Activated CD8-positive, alpha-beta T cell treated with anti-CD3 and anti-CD28 coated beads for 36 hours (primary cell): ENCODE measurements around the gene TMEM38B. TPM values are rescaled to one million over a fixed set of nuclear protein-coding genes. Genes with fewer than 3 reads are reported as not detected.

ENCODE experiments used
- ATAC-seq: fragments of 200-7000 bp; cut with Tn5 transposase; one replicate; pipeline ENCODE4 v1.10.0; 2021; ENCODE audit warnings: mild to moderate bottlenecking, moderate library complexity
- CTCF ChIA-PET: fragments of 350-600 bp; sonication (Branson Sonifier 250); formaldehyde crosslinking; loops from one replicate; lab custom pipeline; 2021; ENCODE audit warnings: antibody characterized with exemption; lab: Charles Lee
- POLR2A ChIA-PET: fragments of 350-600 bp; sonication (Branson Sonifier 250); formaldehyde crosslinking; loops from one replicate; lab custom pipeline; 2021; ENCODE audit warnings: antibody characterized with exemption; lab: Charles Lee
- DNase-seq: peaks from one replicate; pipeline ENCODE4 v3.0.0-alpha.2; 2020
- H3K27ac Mint-ChIP-seq: one replicate; pipeline ENCODE4 v1.8.0; 2021; ENCODE audit warnings: mild to moderate bottlenecking, mixed read lengths
- H3K27me3 Mint-ChIP-seq: one replicate; pipeline ENCODE4 v1.8.0; 2021; ENCODE audit warnings: mixed read lengths
- H3K36me3 Mint-ChIP-seq: one replicate; pipeline ENCODE4 v1.8.0; 2021; ENCODE audit warnings: low read depth, mixed read lengths
- H3K4me1 Mint-ChIP-seq: one replicate; pipeline ENCODE4 v1.8.0; 2021; ENCODE audit warnings: low read depth, mixed read lengths
- H3K4me3 Mint-ChIP-seq: one replicate; pipeline ENCODE4 v1.8.0; 2021; ENCODE audit warnings: mild to moderate bottlenecking, moderate library complexity, mixed read lengths
- H3K9me3 Mint-ChIP-seq: one replicate; pipeline ENCODE4 v1.8.0; 2021; ENCODE audit warnings: mixed read lengths
- CTCF ChIP-seq: fragments of 200-600 bp; IDR thresholded peaks from one replicate; pipeline ENCODE4 v1.8.0; 2022; ENCODE audit warnings: antibody characterized with exemption, mild to moderate bottlenecking
- intact Hi-C: fragments of 100-400 bp; cut with micrococcal nuclease; formaldehyde crosslinking; loops from one replicate; pipeline ENCODE4 v1.10.0; 2022
- total RNA-seq, 2 experiments: library from RNA; stranded (reverse); gene quantifications; one replicate each; pipeline ENCODE4 v1.2.3, GENCODE V29; 2021

The TMEM38B gene
- total RNA-seq, 2 experiments from 2014 or later = 8.2 to 11.3 TPM

GRCh38 chr9:105673850-105674387 lies 20.4 kb upstream of the TMEM38B start:
- TF ChIP-seq CTCF = no peak
- ATAC-seq = no peak
- Mint-ChIP-seq H3K4me3 (no peak overlapping the region), H3K27me3 (peaks cover 2% of the 10 kb centered on the region), H3K36me3 (no peaks in the 10 kb centered on the region), H3K27ac (no peak overlapping the region), H3K9me3 (no peaks in the 10 kb centered on the region), H3K4me1 (no peaks in the 10 kb centered on the region)
- CTCF ChIA-PET = no interaction called here
- intact Hi-C loops = no loop called here
- DNase-seq = no peak
- POLR2A ChIA-PET = no interaction called here

GRCh38 chr9:105676351-105676923 lies 17.9 kb upstream of the TMEM38B start:
- Mint-ChIP-seq H3K36me3 (no peaks in the 10 kb centered on the region), H3K4me3 (no peak overlapping the region), H3K9me3 (no peaks in the 10 kb centered on the region), H3K4me1 (no peaks in the 10 kb centered on the region), H3K27me3 (peaks cover 2% of the 10 kb centered on the region), H3K27ac (no peak overlapping the region)
- intact Hi-C loops = no loop called here
- TF ChIP-seq CTCF = no peak
- ATAC-seq (no peak), DNase-seq (no peak)
- CTCF ChIA-PET = interaction anchor here (1.6 kb wide), 1 partner anchor 20 kb away, joined by 3 read pairs; no protein-coding TSS in a partner anchor
- POLR2A ChIA-PET = interaction anchor here (0.6 kb wide), 1 partner anchor 37 kb away, joined by 3 read pairs; no protein-coding TSS in a partner anchor

GRCh38 chr9:105678163-105678562 lies 16.2 kb upstream of the TMEM38B start:
- no peak overlapping the region for H3K27ac Mint-ChIP-seq
- CTCF ChIA-PET = no interaction called here
- H3K4me1 Mint-ChIP-seq = no peaks in the 10 kb centered on the region
- no peak for ATAC-seq
- intact Hi-C loops = no loop called here
- H3K27me3 Mint-ChIP-seq = no peaks in the 10 kb centered on the region
- POLR2A ChIA-PET = no interaction called here
- no peak overlapping the region for H3K4me3 Mint-ChIP-seq
- no peak for TF ChIP-seq CTCF
- no peaks in the 10 kb centered on the region for H3K36me3 Mint-ChIP-seq
- no peaks in the 10 kb centered on the region for H3K9me3 Mint-ChIP-seq
- DNase-seq = no peak

GRCh38 chr9:105678781-105679180 lies 15.6 kb upstream of the TMEM38B start:
- intact Hi-C loops = no loop called here

More at GRCh38 chr9:105678781-105679180, 15.6 kb upstream of the TMEM38B start:
- ATAC-seq = no peak
- Mint-ChIP-seq H3K27me3 (no peaks in the 10 kb centered on the region), H3K4me3 (no peak overlapping the region), H3K9me3 (no peaks in the 10 kb centered on the region), H3K4me1 (no peaks in the 10 kb centered on the region), H3K27ac (no peak overlapping the region), H3K36me3 (no peaks in the 10 kb centered on the region)
- no peak for DNase-seq
- no peak for TF ChIP-seq CTCF
- CTCF ChIA-PET = no interaction called here
- POLR2A ChIA-PET = no interaction called here
